Measurements from ENCODE around the gene MRPS18A. TPM values are rescaled to one million over a fixed set of nuclear protein-coding genes. Genes with fewer than 3 reads are reported as not detected.

The MRPS18A gene
- total and polyA plus RNA-seq, 2 donors (not counting 3 experiments of a cell fraction or from before 2014, with no cell fraction given) = 39.8 to 83.8 TPM

- ChIA-PET CTCF (no interaction called here), POLR2A (no interaction called here)
- DNase-seq (ENCODE audit: low read depth, low spot score) (no peak), FAIRE-seq (no peak)
- dilution Hi-C loops (cut with MboI; ENCODE audit: extremely low pct_ligation_motif_present, low sequenced_read_pairs) (no loop called here), intact Hi-C loops (cut with micrococcal nuclease) (no loop called here)
- H3K4me1 ChIP-seq (ENCODE audit: control insufficient read depth, extremely low read depth, insufficient read depth, low read length) = peaks cover 24% of the 10 kb centered on the region
- no peak overlapping the region for H3K9ac ChIP-seq (replicated peaks; ENCODE audit: extremely low read depth, insufficient read depth, low read length)
- no peaks in the 10 kb centered on the region for H3K9me1 ChIP-seq (replicated peaks; ENCODE audit: control insufficient read depth, extremely low read depth, insufficient read depth, low read length)
- H3K27me3 ChIP-seq (ENCODE audit: control insufficient read depth in 2 of 2, insufficient read depth in 2 of 2, low read length in 2 of 2) = no peaks in the 10 kb centered on the region
- no peaks in the 10 kb centered on the region for H3K36me3 ChIP-seq (ENCODE audit: control insufficient read depth in 2 of 2, extremely low read depth in 1 of 2, insufficient read depth in 2 of 2, low read length in 2 of 2)
- no peaks in the 10 kb centered on the region for H4K20me1 ChIP-seq (replicated peaks; ENCODE audit: control insufficient read depth, extremely low read depth, insufficient read depth, low read length)
- H2AFZ ChIP-seq (ENCODE audit: low read depth, low read length) = no peak overlapping the region
- H3K27ac ChIP-seq (ENCODE audit: insufficient read depth, low read depth, low read length) = no peak overlapping the region
- H3K9me3 ChIP-seq (replicated peaks; ENCODE audit: control insufficient read depth, insufficient read depth, low read length) = no peaks in the 10 kb centered on the region
- BruUV-seq (replicated peaks) = no TSS peak
- H3K4me2 ChIP-seq (ENCODE audit: insufficient read depth, low read length) = no peak overlapping the region
- H3K79me2 ChIP-seq (ENCODE audit: control insufficient read depth, insufficient read depth, low read length) = no peaks in the 10 kb centered on the region
- TF ChIP-seq MAX (IDR thresholded peaks at IDR 0.05; ENCODE audit: insufficient read depth, insufficient read length) (no peak), JUN (IDR thresholded peaks at IDR 0.05; ENCODE audit: borderline replicate concordance, insufficient read depth, insufficient read length, low read depth) (no peak), GATA2 (IDR thresholded peaks at IDR 0.05; ENCODE audit: insufficient read depth, insufficient read length, low read depth, low read length) (no peak), POLR2AphosphoS5 (IDR thresholded peaks at IDR 0.05; ENCODE audit: insufficient read depth, low read depth, low read length) (no peak), MYC (IDR thresholded peaks at IDR 0.05; ENCODE audit: low read depth, low read length) (no peak), CTCF (IDR thresholded peaks at IDR 0.05; ENCODE audit: extremely low read depth in 1 of 2, insufficient read depth in 1 of 2, low read depth in 1 of 2, low read length in 2 of 2) (no peak), POLR2A (IDR thresholded peaks at IDR 0.05; ENCODE audit: low read depth, low read length) (no peak)
- no peak overlapping the region for H3K4me3 ChIP-seq (replicated peaks in 1 of 3; ENCODE audit: insufficient read depth in 1 of 3, low read depth in 1 of 3, low read length in 3 of 3)
Measured at GRCh38 chr6:43695215-43695966, 7.8 kb upstream of the MRPS18A start.
